IPS-15b (cell line): Measurements from ENCODE around the gene MAML3.

Experiments
- H3K27me3 ChIP-seq: one replicate; pipeline ENCODE4 v1.6.1; 2013; ENCODE audit warnings: low read length; ENCODE audit not compliant: control insufficient read depth, insufficient read depth
- H3K36me3 ChIP-seq: one replicate; pipeline ENCODE4 v1.6.1; 2013; ENCODE audit warnings: low read length; ENCODE audit not compliant: control insufficient read depth, insufficient read depth
- H3K4me1 ChIP-seq: one replicate; pipeline ENCODE4 v1.6.1; 2013; ENCODE audit warnings: mild to moderate bottlenecking, low read length; ENCODE audit not compliant: control insufficient read depth, insufficient read depth
- H3K4me3 ChIP-seq: one replicate; pipeline ENCODE4 v1.5.1; 2013; ENCODE audit warnings: low read depth, low read length
- H3K9ac ChIP-seq: one replicate; pipeline ENCODE4 v1.6.1; 2013; ENCODE audit warnings: low read depth, mild to moderate bottlenecking, low read length
- H3K9me3 ChIP-seq: one replicate; pipeline ENCODE4 v1.6.1; 2013; ENCODE audit warnings: mild to moderate bottlenecking, low read length; ENCODE audit not compliant: control insufficient read depth, insufficient read depth

MAML3 gene

DNA sequence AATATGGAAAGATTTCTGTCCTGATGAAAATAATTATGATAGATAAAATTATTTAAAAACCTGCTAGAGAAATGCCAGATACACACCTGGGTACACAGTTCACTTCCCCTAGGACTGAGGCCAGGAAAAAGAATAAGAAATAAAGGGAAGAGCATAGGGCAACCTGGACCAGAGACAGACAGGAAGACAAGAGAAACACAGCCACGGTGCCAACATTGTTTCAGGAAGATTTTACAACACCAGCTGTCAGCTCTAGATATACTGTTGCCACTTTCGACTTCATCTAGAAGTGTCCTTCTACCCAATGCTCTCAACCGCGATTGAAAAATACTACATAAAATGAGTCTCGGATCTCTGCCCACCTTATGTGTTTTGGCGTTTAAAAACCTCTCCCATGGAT lies 128.5 kb downstream of the MAML3 start:
- Histone ChIP-seq H3K4me1 (no peaks in the 10 kb centered on the region), H3K4me3 (no peak overlapping the region), H3K27me3 (no peaks in the 10 kb centered on the region), H3K9me3 (no peaks in the 10 kb centered on the region), H3K36me3 (no peaks in the 10 kb centered on the region), H3K9ac (no peak overlapping the region)

DNA sequence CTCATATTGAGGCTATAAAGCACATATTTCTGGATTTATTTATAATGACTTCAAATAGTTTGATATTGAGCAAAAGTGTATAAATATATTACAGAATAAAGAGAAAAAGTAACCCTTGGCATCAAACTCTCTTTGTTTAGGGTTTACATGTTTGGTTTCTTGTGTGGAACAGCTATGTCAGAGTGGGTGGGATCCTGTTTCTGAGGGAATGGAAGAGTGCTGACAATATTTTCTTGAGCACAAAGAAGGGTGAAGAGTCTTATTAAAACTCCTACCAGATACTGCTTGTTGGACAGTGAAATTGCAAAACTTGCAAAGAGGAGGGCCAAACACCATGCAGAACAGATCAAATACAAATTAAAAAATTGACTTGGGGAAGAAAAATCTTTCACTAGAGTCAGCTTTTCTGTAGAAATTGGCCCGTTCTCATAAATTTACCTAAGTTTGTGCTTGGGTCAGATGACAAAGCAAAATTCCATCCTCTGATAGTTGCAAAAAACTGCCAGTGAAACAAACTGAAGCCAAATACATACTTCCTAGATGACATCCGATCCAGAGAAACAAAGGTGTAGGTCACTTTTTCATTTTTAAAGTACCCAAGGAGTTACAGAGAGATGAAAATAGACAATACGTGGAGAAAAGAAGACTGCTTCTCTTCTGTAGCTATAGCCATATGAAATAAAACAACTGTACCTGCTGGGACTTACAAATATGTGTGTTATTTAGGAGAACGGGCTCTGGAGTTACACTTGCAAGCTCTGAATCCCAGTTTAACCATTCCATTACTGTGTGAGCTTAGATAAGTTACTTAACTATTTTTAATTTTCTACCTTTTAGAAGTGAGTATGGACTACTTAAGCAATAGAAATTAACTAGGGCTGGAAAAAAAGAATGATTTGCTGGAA lies 133.3 kb downstream of the MAML3 start:
- Histone ChIP-seq H3K9ac (no peak overlapping the region), H3K9me3 (no peaks in the 10 kb centered on the region), H3K4me3 (no peak overlapping the region), H3K27me3 (no peaks in the 10 kb centered on the region), H3K36me3 (no peaks in the 10 kb centered on the region), H3K4me1 (peaks cover 7% of the 10 kb centered on the region)

DNA sequence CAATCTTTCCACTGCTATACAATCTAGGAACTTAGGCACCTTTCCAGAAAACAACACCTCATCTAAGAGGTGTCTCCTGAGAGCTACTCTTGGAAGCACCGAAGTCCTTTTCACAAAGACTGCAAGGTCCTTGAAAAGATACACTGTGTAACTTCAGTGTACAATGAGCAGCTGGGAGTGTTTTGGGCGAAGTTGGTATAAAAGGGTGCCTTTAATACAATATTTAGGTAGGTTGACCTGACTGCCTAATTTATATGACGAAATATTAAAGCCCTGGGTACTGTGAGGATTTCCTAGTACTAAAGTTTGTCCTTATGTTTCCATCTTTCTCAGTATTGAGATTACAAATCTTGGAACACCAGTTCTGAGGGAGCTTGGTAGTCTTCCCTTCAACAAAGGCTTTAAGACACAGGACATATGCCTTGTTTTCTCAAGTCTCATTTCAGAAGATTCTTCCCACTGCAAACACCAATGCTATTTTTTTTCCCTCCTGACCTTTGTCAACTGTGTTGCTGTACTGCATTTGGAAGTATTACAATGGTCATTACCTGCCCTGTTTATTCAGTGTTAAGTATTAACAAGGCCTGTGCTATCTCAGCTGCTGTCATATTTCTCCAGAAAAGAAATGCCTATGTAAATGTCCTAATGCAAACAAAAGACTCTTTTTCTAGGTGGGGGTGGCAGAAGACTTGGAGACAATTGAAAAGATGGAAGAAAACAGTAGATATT lies 134.2 kb downstream of the MAML3 start:
- peaks cover 7% of the 10 kb centered on the region for H3K4me1 ChIP-seq
- peak overlapping the region; percentile 29 for H3K9ac ChIP-seq
- H3K36me3 ChIP-seq, result no peaks in the 10 kb centered on the region
- H3K27me3 ChIP-seq, result no peaks in the 10 kb centered on the region
- H3K9me3 ChIP-seq, result no peaks in the 10 kb centered on the region
- no peak overlapping the region for H3K4me3 ChIP-seq

DNA sequence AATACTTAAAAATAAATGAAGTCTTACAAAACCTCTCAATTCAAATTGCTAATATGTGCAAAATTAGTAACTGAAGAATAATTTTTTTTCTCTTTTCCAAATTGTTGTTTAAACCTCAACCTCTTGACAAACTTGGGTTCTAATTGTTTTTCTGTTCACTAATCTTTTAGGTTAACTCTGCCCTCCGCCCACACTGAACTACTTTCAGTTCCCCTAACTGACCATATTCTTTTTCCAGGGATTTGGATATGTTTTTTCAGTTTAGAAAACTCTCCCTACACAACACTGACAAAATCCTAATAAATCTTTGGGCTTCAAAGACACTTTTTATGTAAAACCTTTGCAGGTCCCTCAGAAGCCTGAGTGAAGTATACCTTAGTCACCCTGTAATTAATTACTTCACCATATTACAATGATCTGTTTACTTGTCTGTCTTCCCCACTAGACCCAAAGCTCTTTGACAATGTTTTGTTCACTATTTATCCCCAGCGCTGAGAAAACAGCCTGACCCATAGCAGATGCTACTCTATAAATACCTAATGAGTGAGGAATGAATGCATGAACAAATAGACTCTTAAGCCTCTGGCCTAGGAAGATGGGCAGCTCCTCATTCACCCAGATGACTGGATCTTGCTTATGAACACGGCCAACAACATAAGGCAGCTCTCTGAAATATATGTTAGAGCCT lies 134.9 kb downstream of the MAML3 start:
- H3K27me3 ChIP-seq, result no peaks in the 10 kb centered on the region
- no peaks in the 10 kb centered on the region for H3K36me3 ChIP-seq
- peaks cover 7% of the 10 kb centered on the region for H3K4me1 ChIP-seq
- H3K9ac ChIP-seq, result no peak overlapping the region
- H3K4me3 ChIP-seq, result no peak overlapping the region
- H3K9me3 ChIP-seq, result no peaks in the 10 kb centered on the region

DNA sequence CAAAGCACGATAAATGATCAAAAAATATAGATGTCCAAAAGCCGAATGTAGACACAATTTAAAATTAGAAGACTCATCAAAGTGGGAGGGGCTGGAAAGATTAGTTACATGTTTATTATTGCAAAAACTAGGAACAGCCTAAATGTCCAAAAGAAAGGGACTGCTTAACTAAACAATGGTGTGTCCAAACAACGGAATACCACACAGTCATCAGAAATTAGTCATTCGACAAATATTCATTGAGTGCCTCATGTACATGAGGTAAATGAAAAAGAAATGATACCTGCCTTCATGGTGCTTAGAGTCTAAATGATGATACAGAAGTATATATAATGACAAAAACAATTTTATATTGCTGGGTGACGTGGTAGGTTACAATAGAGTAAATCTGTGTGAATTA lies 139.7 kb downstream of the MAML3 start:
- Histone ChIP-seq H3K4me1 (no peaks in the 10 kb centered on the region), H3K9ac (no peak overlapping the region), H3K4me3 (no peak overlapping the region)

DNA sequence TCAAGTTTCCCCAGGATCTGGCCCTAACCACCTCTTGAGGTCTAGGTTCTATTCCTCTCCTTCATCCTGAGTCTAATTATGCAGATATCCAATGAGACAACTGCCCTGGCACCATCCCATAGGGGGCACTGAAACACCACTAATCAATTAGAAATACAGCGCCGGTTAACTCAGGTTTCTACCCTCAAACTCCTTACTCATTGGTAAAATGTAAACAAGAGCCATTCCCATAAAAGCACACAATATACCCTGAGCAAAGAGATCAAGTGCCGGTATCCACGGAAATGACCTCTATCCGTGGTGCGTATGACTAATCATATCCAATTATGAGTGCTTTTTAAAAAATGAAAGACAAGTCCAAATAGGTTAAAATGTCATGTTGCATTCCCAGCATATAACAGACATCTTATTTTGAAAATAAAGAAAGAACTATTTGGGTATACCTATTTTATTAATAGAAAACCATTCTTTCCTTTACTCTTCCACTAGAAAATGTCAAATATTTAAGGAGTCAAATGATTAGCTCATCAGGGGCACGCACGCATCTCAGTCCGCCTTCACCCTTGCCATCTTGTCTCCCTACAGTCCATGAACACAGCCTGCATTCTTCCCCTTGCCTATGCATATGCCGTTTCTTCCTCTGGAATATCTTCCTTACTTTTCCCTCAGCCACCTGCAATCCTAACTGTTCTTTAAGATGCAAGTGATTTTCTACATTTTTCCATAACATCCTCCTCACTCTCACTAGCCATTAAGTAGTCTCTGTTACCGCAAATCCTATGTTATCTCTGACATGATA lies 141.1 kb downstream of the MAML3 start:
- Histone ChIP-seq H3K4me3 (no peak overlapping the region), H3K9me3 (no peaks in the 10 kb centered on the region), H3K4me1 (no peaks in the 10 kb centered on the region), H3K27me3 (no peaks in the 10 kb centered on the region), H3K36me3 (no peaks in the 10 kb centered on the region), H3K9ac (no peak overlapping the region)

More for the DNA sequence above, 139.7 kb downstream of the MAML3 start:
- Histone ChIP-seq H3K27me3 (no peaks in the 10 kb centered on the region), H3K9me3 (no peaks in the 10 kb centered on the region), H3K36me3 (no peaks in the 10 kb centered on the region)

DNA sequence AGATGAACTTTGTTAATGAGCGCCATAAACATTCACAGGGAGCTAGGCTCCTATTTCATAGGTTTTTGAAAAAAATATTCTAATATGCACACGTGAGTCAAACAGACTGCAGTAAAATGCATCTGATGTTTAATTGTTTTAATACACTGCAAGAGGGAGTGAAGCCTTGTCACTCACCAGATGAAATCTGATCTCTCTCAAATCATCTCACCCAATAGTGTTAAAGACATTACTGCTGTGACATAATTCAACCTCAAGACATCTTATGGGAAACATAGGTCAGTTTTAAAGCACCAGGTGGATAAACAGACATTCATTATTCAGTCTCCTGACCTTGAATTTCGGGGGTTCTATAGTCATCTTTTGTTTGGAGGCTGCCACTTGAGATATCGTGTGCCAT lies 148.3 kb downstream of the MAML3 start:
- H3K36me3 ChIP-seq, result no peaks in the 10 kb centered on the region
- H3K4me1 ChIP-seq, result peaks cover 16% of the 10 kb centered on the region
- H3K4me3 ChIP-seq, result no peak overlapping the region
- H3K27me3 ChIP-seq, result peaks cover 10% of the 10 kb centered on the region
- H3K9me3 ChIP-seq, result no peaks in the 10 kb centered on the region
- no peak overlapping the region for H3K9ac ChIP-seq

DNA sequence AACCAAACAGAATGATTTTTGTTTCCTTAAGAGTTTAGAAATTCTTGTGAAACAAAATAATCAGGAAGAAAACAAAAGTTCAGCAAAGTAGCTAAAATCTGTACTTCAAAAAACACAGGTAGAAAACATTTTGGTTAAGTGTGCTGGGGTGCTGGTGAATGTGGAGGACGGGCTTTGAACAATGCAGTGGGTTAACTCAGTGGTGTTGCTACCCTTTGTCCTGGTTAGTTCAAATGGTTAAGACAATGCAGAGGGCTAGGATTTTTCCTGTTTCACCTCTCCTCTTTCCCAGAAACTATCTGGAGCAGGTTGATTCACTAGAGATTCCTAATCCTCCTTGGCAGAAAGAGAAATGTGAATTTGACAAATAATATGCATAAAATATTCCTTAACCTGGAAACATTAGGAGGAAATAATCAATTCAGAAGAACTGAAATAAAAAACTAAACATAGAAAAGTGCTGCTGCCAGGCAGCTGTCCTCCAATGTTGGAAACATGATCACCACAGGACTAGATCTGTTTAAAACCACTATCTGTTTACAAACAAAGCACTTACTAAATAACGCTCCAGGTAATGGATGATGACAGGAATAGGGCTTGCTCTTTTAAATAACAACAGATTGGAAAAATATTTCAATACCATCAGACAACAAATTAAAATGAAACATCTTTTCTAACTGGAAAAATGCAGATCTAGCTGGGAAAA lies 148.9 kb downstream of the MAML3 start:
- Histone ChIP-seq H3K9ac (no peak overlapping the region), H3K36me3 (no peaks in the 10 kb centered on the region), H3K27me3 (peaks cover 10% of the 10 kb centered on the region), H3K9me3 (no peaks in the 10 kb centered on the region), H3K4me3 (no peak overlapping the region), H3K4me1 (peaks cover 16% of the 10 kb centered on the region)

DNA sequence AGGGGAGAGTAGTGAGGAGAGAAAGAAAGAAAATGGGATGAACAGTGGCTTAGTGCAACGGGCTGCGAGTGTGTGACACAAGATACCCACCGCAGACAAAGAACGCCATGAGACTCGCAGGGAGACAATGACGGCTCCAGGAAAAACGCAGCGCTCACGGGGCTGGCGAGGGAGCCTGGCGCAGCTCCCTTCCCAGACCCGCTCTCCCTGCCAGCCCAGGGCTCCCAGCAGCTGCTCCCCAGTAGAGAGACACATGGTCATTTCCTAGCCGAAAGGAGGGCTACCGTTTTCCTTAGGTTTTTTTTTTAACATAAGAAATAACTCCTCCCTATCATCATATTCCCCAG lies 149.5 kb downstream of the MAML3 start:
- H3K9me3 ChIP-seq, result no peaks in the 10 kb centered on the region
- peak overlapping the region; percentile 20 for H3K4me3 ChIP-seq
- H3K27me3 ChIP-seq, result peaks cover 10% of the 10 kb centered on the region
- H3K9ac ChIP-seq, result no peak overlapping the region
- H3K4me1 ChIP-seq, result peaks cover 16% of the 10 kb centered on the region
- no peaks in the 10 kb centered on the region for H3K36me3 ChIP-seq

DNA sequence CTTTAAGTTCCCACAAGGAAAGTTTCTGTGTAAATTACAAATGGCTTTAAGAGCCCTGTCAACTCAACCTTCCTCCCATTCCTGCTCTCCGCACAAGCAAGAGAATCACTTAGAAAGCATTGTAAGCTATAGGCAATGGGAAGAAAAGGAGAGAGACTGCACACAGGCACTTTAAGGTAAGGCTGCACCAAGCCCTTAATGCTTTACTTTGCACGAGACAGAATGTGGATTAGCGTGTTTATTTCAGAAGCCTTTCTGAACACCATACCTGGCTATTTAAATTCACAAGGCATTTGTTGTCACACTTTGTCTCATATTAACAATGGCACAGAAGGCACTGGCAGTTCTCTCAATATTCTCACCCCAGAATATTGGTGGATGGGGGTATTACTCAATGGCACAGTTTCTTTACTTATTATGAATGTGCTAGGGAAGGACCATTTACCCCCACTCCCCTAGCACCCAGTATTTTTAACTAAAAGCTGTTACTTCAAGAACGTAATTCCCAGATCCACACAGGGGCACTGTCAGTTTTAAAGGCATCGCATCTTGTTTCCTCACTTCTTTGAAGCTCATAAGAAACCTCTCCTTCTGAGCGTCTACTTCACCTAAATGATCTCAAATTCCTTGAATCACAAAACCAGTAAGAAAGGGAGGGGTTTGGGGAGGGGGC lies 150.0 kb downstream of the MAML3 start:
- H3K36me3 ChIP-seq, result no peaks in the 10 kb centered on the region
- no peaks in the 10 kb centered on the region for H3K9me3 ChIP-seq
- no peak overlapping the region for H3K9ac ChIP-seq
- H3K27me3 ChIP-seq, result peaks cover 10% of the 10 kb centered on the region
- H3K4me1 ChIP-seq, result peaks cover 16% of the 10 kb centered on the region
- peak overlapping the region; percentile 20 for H3K4me3 ChIP-seq
